ENCODE data around the gene NGFR. TPM values are rescaled to one million over a fixed set of nuclear protein-coding genes. Genes with fewer than 3 reads are reported as not detected.

The NGFR gene
- total and polyA plus RNA-seq, 9 of the 15 experiments (the other 6 are each of a cell fraction or from before 2014, with no cell fraction given), result 0.07 to 0.23 (median 0.13) TPM; not detected in 4

DNA sequence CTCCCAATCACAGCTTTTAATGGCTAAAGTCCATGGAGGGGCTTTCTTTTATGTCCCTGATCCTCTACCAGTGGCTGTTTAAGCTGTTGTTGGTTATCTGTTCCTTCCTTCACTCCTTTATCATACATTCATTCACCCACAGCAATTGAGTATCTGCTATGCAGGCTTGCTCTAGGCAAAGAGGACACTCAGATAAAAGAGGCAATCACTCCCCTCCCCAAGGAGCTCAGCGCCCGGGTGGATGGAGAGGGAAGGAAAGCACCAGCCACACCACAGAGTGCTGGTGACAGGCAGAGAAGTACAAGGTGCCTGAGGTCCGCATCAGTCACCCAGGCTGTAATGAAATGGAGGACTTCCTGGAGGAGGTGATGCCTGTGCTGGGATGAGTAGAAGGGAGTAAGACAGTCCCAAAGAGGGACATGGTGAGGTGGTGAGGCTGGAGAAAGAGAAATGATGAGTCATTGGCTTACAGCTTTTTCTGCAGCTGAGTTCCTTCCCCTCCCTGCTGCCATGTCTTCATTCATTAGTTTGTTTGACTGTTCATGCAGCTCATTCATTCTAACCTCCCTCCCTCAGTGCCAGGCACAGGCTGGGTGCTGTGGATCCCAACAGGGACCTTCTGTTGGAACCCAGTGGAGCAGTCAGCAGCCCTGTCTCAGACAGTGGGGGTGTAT lies 12.8 kb upstream of the NGFR start (continued):
- TF ChIP-seq, protein P1, sequence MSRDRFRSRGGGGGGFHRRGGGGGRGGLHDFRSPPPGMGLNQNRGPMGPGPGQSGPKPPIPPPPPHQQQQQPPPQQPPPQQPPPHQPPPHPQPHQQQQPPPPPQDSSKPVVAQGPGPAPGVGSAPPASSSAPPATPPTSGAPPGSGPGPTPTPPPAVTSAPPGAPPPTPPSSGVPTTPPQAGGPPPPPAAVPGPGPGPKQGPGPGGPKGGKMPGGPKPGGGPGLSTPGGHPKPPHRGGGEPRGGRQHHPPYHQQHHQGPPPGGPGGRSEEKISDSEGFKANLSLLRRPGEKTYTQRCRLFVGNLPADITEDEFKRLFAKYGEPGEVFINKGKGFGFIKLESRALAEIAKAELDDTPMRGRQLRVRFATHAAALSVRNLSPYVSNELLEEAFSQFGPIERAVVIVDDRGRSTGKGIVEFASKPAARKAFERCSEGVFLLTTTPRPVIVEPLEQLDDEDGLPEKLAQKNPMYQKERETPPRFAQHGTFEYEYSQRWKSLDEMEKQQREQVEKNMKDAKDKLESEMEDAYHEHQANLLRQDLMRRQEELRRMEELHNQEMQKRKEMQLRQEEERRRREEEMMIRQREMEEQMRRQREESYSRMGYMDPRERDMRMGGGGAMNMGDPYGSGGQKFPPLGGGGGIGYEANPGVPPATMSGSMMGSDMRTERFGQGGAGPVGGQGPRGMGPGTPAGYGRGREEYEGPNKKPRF (IDR thresholded peaks at IDR 0.05; ENCODE audit: low read depth, low read length), result no peak
- TF ChIP-seq NFYB (IDR thresholded peaks at IDR 0.05; ENCODE audit: extremely low read depth, insufficient read length) (no peak), ARID1B (IDR thresholded peaks at IDR 0.05) (peak; percentile 66), ZNF644 (tag; IDR thresholded peaks at IDR 0.05; ENCODE audit: low read depth) (no peak), CCNT2 (IDR thresholded peaks at IDR 0.05; ENCODE audit: borderline replicate concordance, extremely low read depth, insufficient read length, low read depth, low read length) (no peak), IFI16 (CRISPR knock-in tag; IDR thresholded peaks at IDR 0.05) (no peak), BMI1 (IDR thresholded peaks at IDR 0.05; ENCODE audit: low read length) (no peak), MTA2 (IDR thresholded peaks at IDR 0.05; ENCODE audit: low read depth) (peak; percentile 26; the same call in 1 of the 2 replicates), RBM25 (IDR thresholded peaks at IDR 0.05; ENCODE audit: low read depth, low read length, severe bottlenecking) (peak; percentile 56), SNIP1 (IDR thresholded peaks at IDR 0.05; ENCODE audit: low read depth) (no peak), DIDO1 (tag; IDR thresholded peaks at IDR 0.05; ENCODE audit: low read depth) (no peak), STAT5A (IDR thresholded peaks at IDR 0.05; ENCODE audit: borderline replicate concordance, low read length) (no peak), ZC3H4 (CRISPR knock-in tag; IDR thresholded peaks at IDR 0.05; ENCODE audit: borderline replicate concordance) (no peak), STAG1 (CRISPR knock-in tag; IDR thresholded peaks at IDR 0.05; ENCODE audit: borderline replicate concordance) (0 out of 2 replicates have a peak, but pooled peaks have one; percentile 8)
- TF ChIP-seq, protein P2, sequence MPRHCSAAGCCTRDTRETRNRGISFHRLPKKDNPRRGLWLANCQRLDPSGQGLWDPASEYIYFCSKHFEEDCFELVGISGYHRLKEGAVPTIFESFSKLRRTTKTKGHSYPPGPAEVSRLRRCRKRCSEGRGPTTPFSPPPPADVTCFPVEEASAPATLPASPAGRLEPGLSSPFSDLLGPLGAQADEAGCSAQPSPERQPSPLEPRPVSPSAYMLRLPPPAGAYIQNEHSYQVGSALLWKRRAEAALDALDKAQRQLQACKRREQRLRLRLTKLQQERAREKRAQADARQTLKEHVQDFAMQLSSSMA (CRISPR knock-in tag; IDR thresholded peaks at IDR 0.05), result no peak
- TF ChIP-seq, protein P3, sequence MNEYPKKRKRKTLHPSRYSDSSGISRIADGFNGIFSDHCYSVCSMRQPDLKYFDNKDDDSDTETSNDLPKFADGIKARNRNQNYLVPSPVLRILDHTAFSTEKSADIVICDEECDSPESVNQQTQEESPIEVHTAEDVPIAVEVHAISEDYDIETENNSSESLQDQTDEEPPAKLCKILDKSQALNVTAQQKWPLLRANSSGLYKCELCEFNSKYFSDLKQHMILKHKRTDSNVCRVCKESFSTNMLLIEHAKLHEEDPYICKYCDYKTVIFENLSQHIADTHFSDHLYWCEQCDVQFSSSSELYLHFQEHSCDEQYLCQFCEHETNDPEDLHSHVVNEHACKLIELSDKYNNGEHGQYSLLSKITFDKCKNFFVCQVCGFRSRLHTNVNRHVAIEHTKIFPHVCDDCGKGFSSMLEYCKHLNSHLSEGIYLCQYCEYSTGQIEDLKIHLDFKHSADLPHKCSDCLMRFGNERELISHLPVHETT (CRISPR knock-in tag; conservative IDR thresholded peaks at IDR 0.05 in 1 of 2, IDR thresholded peaks at IDR 0.05 in 1 of 2), result no peak
- TF ChIP-seq, protein P4, sequence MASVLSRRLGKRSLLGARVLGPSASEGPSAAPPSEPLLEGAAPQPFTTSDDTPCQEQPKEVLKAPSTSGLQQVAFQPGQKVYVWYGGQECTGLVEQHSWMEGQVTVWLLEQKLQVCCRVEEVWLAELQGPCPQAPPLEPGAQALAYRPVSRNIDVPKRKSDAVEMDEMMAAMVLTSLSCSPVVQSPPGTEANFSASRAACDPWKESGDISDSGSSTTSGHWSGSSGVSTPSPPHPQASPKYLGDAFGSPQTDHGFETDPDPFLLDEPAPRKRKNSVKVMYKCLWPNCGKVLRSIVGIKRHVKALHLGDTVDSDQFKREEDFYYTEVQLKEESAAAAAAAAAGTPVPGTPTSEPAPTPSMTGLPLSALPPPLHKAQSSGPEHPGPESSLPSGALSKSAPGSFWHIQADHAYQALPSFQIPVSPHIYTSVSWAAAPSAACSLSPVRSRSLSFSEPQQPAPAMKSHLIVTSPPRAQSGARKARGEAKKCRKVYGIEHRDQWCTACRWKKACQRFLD (CRISPR knock-in tag; IDR thresholded peaks at IDR 0.05), result no peak
- TF ChIP-seq, protein P5, sequence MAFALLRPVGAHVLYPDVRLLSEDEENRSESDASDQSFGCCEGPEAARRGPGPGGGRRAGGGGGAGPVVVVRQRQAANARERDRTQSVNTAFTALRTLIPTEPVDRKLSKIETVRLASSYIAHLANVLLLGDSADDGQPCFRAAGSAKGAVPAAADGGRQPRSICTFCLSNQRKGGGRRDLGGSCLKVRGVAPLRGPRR (CRISPR knock-in tag; IDR thresholded peaks at IDR 0.05), result no peak
- TF ChIP-seq, protein P6, sequence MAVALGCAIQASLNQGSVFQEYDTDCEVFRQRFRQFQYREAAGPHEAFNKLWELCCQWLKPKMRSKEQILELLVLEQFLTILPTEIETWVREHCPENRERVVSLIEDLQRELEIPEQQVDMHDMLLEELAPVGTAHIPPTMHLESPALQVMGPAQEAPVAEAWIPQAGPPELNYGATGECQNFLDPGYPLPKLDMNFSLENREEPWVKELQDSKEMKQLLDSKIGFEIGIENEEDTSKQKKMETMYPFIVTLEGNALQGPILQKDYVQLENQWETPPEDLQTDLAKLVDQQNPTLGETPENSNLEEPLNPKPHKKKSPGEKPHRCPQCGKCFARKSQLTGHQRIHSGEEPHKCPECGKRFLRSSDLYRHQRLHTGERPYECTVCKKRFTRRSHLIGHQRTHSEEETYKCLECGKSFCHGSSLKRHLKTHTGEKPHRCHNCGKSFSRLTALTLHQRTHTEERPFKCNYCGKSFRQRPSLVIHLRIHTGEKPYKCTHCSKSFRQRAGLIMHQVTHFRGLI (CRISPR knock-in tag; IDR thresholded peaks at IDR 0.05), result no peak
